Measurements from ENCODE around the gene S100A4. TPM values are rescaled to one million over a fixed set of nuclear protein-coding genes. Genes with fewer than 3 reads are reported as not detected.

S100A4 gene
- total and polyA plus RNA-seq, 7 donors, result 27.0 to 155 (median 54.7) TPM

DNA sequence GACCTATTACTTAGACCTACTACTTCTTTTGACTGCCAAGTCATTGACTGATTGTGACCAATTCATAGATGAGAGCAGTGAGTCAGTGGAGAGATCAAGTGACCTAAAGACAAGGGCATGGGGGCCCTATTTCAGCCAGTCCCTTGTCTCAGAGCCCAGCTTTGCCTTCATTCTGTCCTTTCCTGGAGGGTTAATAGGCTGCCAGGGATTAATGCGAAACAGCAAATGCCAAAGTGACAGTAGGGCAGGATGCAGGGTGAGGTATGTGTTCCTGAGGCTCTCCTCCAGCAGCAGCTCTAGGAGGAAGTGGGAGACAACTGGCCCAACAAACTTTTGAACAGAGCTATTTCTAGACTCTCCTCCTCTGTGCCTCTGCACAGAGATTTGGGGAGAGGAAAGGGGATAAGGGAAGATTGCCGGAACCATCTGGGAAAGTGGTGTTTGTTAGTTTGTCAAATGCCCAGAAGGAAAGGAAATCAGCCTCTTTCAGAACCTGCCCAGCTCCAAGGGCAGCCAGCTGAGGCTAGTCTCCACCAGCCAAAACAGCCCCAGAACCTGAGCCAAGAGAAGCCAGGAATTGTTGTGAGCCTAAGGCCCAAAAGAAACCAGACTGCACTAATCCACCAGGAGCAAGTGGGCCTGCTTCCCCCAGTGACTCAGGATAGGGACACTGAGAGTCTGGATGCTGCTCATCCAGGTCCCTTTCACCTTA is 8.4 kb upstream of the S100A4 start:
- Histone ChIP-seq H3K27me3 (ENCODE audit: insufficient read depth in 3 of 3, low read length in 2 of 3) (no peaks in the 10 kb centered on the region), H3K4me1 (peaks cover 8% of the 10 kb centered on the region), H3K36me3 (ENCODE audit: insufficient read depth in 1 of 2, low read depth in 1 of 2) (no peaks in the 10 kb centered on the region), H3K4me3 (no peak overlapping the region), H3K9me3 (no peaks in the 10 kb centered on the region), H3K27ac (peak overlapping the region; percentile 30)
- WGBS, 3 donors, result 44 to 54% (median 44%) methylated on average over 2 of the region's 2 CpGs
- intact Hi-C loops (cut with DNase I), result no loop called here
- DNase-seq, result peak in 1 of 2 donors; percentile 26
- no peak for ATAC-seq
- TF ChIP-seq, protein P1, sequence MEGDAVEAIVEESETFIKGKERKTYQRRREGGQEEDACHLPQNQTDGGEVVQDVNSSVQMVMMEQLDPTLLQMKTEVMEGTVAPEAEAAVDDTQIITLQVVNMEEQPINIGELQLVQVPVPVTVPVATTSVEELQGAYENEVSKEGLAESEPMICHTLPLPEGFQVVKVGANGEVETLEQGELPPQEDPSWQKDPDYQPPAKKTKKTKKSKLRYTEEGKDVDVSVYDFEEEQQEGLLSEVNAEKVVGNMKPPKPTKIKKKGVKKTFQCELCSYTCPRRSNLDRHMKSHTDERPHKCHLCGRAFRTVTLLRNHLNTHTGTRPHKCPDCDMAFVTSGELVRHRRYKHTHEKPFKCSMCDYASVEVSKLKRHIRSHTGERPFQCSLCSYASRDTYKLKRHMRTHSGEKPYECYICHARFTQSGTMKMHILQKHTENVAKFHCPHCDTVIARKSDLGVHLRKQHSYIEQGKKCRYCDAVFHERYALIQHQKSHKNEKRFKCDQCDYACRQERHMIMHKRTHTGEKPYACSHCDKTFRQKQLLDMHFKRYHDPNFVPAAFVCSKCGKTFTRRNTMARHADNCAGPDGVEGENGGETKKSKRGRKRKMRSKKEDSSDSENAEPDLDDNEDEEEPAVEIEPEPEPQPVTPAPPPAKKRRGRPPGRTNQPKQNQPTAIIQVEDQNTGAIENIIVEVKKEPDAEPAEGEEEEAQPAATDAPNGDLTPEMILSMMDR (IDR thresholded peaks at IDR 0.05), result no peak

DNA sequence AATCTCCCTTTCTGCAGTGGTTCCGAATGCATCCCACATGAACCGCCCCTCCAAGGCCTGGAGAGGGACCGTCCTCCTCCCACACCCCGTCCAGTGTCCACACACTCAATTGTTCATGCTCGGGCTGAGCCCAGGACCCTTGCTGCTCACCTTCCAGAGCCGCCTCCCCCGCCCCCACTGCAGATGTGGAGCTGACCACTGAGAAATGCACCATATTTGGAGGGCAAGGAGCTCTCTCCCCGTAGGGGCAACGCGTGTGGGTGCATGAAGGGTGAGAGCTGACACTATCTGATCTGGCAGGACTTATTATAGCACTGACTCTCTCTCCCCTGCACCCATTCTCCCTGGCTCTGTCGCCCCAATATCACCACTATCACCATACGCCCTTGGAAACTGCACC is 7.5 kb upstream of the S100A4 start:
- DNase-seq, result peak in 1 of 2 donors; percentile 39
- Histone ChIP-seq H3K27me3 (ENCODE audit: insufficient read depth in 3 of 3, low read length in 2 of 3) (no peaks in the 10 kb centered on the region), H3K9me3 (no peaks in the 10 kb centered on the region), H3K4me1 (peaks cover 8% of the 10 kb centered on the region), H3K36me3 (ENCODE audit: insufficient read depth in 1 of 2, low read depth in 1 of 2) (no peaks in the 10 kb centered on the region), H3K4me3 (no peak overlapping the region), H3K27ac (no peak overlapping the region)
- no peak for ATAC-seq
- intact Hi-C loops (cut with DNase I), result no loop called here
- TF ChIP-seq, protein P1 (IDR thresholded peaks at IDR 0.05), result no peak
- 91 to 97% (median 94%) methylated on average over 12 of the region's 12 CpGs for WGBS, 3 donors

DNA sequence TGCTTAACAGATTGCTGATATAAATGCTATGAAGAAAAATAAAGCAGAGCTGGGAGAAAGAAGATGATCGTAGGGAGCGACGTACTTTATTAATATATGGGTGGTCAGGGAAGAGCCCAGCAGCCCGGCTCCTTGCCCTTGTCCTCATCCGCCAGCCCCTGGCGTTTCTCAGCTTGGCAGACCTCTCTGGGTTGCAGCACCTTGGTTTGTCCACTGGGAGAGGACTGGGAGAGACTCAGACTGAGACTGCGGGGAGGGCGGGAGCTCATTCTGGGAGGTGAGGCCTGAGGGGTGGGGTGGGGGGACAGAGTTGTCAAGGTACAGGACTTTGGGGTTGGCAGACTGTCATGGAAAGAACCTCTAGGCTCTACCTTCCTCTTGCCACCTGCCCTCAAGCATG is 6.7 kb upstream of the S100A4 start:
- ATAC-seq, result no peak
- Histone ChIP-seq H3K27me3 (ENCODE audit: insufficient read depth in 3 of 3, low read length in 2 of 3) (no peaks in the 10 kb centered on the region), H3K4me3 (no peak overlapping the region), H3K27ac (no peak overlapping the region), H3K9me3 (no peaks in the 10 kb centered on the region), H3K4me1 (peaks cover 8% of the 10 kb centered on the region), H3K36me3 (ENCODE audit: insufficient read depth in 1 of 2, low read depth in 1 of 2) (no peaks in the 10 kb centered on the region)
- intact Hi-C loops (cut with DNase I), result no loop called here
- peak in 1 of 2 donors; percentile 42 for DNase-seq
- 92 to 98% (median 94%) methylated on average over 8 of the region's 8 CpGs for WGBS, 3 donors
- TF ChIP-seq, protein P1 (IDR thresholded peaks at IDR 0.05), result no peak

DNA sequence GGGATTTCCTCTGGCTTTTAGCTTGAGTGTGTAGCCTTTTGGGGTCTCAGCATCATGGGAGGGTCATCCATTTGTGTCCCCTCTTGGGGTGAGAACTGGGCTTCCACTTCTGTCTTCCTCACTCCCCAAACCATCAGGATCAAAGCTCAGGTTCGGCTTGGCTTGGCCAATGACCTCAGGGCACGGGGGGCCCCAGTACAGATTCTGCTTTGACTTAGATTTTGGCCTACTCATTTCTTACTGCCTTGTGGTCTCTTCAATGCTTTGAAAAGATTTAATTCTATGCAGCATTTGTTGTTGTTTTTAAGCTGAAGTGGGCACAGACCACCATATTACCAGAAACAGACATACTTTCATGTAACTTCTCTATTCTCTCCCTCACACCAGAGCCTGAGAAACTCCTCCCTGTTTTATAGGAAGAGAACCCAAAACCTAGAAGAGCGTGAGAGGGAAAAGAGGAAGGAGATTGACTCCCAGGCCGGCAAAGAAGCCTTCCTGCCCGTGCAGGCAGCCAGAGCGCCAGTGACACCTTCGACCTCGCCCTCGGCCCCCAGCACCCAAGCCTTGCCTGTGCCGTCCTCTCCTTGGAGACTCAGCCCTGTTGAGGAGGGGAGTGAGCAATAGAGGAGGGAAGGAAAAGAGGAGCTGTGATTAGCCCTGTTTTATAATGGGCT is 5.4 kb upstream of the S100A4 start:
- Histone ChIP-seq H3K4me1 (peaks cover 8% of the 10 kb centered on the region), H3K36me3 (ENCODE audit: insufficient read depth in 1 of 2, low read depth in 1 of 2) (no peaks in the 10 kb centered on the region), H3K27ac (no peak overlapping the region), H3K4me3 (no peak overlapping the region), H3K9me3 (no peaks in the 10 kb centered on the region), H3K27me3 (ENCODE audit: insufficient read depth in 3 of 3, low read length in 2 of 3) (no peaks in the 10 kb centered on the region)
- DNase-seq, result peak in 1 of 2 donors; percentile 46
- no peak for ATAC-seq
- TF ChIP-seq, protein P1 (IDR thresholded peaks at IDR 0.05), result no peak
- WGBS, 3 donors, result 89 to 94% (median 90%) methylated on average over 10 of the region's 10 CpGs
- intact Hi-C loops (cut with DNase I), result no loop called here
